Measurements from ENCODE around the gene TRIP11. TPM values are rescaled to one million over a fixed set of nuclear protein-coding genes. Genes with fewer than 3 reads are reported as not detected.

TRIP11 gene
- total and polyA plus RNA-seq, 2 donors (not counting 1 experiment from before 2014, with no cell fraction given), result 28.6 to 50.4 TPM

DNA sequence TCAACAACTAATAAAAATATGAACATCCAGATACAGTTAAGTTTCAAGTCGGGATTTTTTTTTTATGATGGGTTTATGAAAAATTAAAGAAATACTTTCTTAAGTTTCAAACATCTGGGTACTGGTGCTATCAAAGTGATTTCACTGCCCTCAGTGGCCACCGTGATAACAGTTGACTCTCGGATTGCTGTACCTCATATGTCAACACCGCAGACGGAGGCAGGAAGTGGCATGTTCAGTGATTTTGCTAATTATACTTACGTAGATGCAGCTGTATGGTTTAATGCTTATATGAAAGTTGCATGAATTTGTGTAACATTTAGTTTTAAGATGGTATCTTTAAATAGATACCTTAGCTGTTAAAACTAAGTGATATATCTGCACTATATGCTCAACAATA lies 71.6 kb downstream of the TRIP11 start:
- no peak overlapping the region for H3K4me3 ChIP-seq (replicated peaks in 1 of 4; ENCODE audit: control extremely low read depth in 1 of 4, insufficient read depth in 1 of 4, low read depth in 3 of 4, low read length in 4 of 4)
- H3K4me2 ChIP-seq (ENCODE audit: extremely low read depth, insufficient read depth, low read length), result no peak overlapping the region
- no peak for DNase-seq (ENCODE audit: low read depth in 2 of 2)
- no peaks in the 10 kb centered on the region for H3K27me3 ChIP-seq (ENCODE audit: control insufficient read depth, insufficient read depth, low read length)
- TF ChIP-seq, protein P1, sequence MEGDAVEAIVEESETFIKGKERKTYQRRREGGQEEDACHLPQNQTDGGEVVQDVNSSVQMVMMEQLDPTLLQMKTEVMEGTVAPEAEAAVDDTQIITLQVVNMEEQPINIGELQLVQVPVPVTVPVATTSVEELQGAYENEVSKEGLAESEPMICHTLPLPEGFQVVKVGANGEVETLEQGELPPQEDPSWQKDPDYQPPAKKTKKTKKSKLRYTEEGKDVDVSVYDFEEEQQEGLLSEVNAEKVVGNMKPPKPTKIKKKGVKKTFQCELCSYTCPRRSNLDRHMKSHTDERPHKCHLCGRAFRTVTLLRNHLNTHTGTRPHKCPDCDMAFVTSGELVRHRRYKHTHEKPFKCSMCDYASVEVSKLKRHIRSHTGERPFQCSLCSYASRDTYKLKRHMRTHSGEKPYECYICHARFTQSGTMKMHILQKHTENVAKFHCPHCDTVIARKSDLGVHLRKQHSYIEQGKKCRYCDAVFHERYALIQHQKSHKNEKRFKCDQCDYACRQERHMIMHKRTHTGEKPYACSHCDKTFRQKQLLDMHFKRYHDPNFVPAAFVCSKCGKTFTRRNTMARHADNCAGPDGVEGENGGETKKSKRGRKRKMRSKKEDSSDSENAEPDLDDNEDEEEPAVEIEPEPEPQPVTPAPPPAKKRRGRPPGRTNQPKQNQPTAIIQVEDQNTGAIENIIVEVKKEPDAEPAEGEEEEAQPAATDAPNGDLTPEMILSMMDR (conservative IDR thresholded peaks at IDR 0.05 in 1 of 2, IDR thresholded peaks at IDR 0.05 in 1 of 2; ENCODE audit: low read depth in 1 of 2, low read length in 2 of 2), result no peak
- no peak for TF ChIP-seq EZH2 (IDR thresholded peaks at IDR 0.05; ENCODE audit: low read length, missing control alignments)
- H3K79me2 ChIP-seq (ENCODE audit: control insufficient read depth, insufficient read depth, low read length), result no peaks in the 10 kb centered on the region
- H3K9ac ChIP-seq (ENCODE audit: insufficient read depth, low read length), result no peak overlapping the region
- no peaks in the 10 kb centered on the region for H3K9me3 ChIP-seq (ENCODE audit: control insufficient read depth, insufficient read depth, low read depth, low read length)
- no peaks in the 10 kb centered on the region for H4K20me1 ChIP-seq (ENCODE audit: control insufficient read depth, extremely low read depth, insufficient read depth, low read length)
- H2AFZ ChIP-seq (ENCODE audit: low read length), result no peak overlapping the region
- H3K27ac ChIP-seq (ENCODE audit: insufficient read depth, low read length), result no peak overlapping the region
- no peaks in the 10 kb centered on the region for H3K36me3 ChIP-seq (ENCODE audit: control insufficient read depth, insufficient read depth, low read length)
- H3K4me1 ChIP-seq (ENCODE audit: control insufficient read depth, extremely low read depth, insufficient read depth, low read length), result no peaks in the 10 kb centered on the region

DNA sequence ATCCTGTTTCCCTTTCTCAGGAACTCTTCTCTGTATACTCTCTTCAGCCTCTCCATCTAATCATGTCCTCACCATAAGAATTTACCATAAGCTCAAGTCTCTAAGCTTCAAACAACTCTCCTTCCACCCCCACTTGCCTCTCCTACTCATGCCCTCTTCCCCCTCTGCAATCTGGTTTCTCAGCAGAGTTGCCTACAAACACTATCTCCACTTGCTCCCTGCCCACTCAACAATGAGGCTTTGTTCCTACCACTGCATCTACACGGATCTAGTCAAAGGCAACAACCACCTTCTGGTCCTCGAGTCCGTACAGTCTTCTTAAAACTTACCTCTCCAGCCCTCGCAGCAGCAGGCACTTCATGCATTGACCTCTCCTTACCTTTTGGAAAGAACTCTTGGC lies 75.1 kb downstream of the TRIP11 start:
- H3K27me3 ChIP-seq (ENCODE audit: control insufficient read depth, insufficient read depth, low read length), result no peaks in the 10 kb centered on the region
- H3K9ac ChIP-seq (ENCODE audit: insufficient read depth, low read length), result no peak overlapping the region
- H3K27ac ChIP-seq (ENCODE audit: insufficient read depth, low read length), result no peak overlapping the region
- H4K20me1 ChIP-seq (ENCODE audit: control insufficient read depth, extremely low read depth, insufficient read depth, low read length), result no peaks in the 10 kb centered on the region
- H2AFZ ChIP-seq (ENCODE audit: low read length), result no peak overlapping the region
- H3K9me3 ChIP-seq (ENCODE audit: control insufficient read depth, insufficient read depth, low read depth, low read length), result no peaks in the 10 kb centered on the region
- no peak overlapping the region for H3K4me2 ChIP-seq (ENCODE audit: extremely low read depth, insufficient read depth, low read length)
- no peaks in the 10 kb centered on the region for H3K36me3 ChIP-seq (ENCODE audit: control insufficient read depth, insufficient read depth, low read length)
- no peak for TF ChIP-seq EZH2 (IDR thresholded peaks at IDR 0.05; ENCODE audit: low read length, missing control alignments)
- TF ChIP-seq, protein P1 (conservative IDR thresholded peaks at IDR 0.05 in 1 of 2, IDR thresholded peaks at IDR 0.05 in 1 of 2; ENCODE audit: low read depth in 1 of 2, low read length in 2 of 2), result no peak
- H3K79me2 ChIP-seq (ENCODE audit: control insufficient read depth, insufficient read depth, low read length), result no peaks in the 10 kb centered on the region
- no peak for DNase-seq (ENCODE audit: low read depth in 2 of 2)
- no peak overlapping the region for H3K4me3 ChIP-seq (replicated peaks in 1 of 4; ENCODE audit: control extremely low read depth in 1 of 4, insufficient read depth in 1 of 4, low read depth in 3 of 4, low read length in 4 of 4)
- no peaks in the 10 kb centered on the region for H3K4me1 ChIP-seq (ENCODE audit: control insufficient read depth, extremely low read depth, insufficient read depth, low read length)

DNA sequence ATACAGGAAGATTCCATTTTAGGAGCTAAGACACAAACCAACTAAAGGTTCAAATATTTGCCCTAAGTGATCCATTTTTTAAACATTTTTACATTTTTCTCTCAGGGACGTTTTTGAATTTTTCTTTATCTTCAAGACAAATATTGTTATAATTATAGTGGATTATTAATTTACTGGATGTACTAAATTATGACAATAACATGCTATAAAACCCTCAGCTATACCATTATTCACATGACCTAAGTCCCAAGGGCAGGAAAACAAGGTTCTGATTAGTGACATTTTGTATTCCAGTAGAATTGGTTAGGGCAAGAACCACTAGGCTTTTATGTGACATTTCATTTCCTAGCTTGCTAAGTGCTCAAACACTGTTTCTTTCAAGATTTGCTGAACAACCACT lies 75.8 kb downstream of the TRIP11 start:
- no peaks in the 10 kb centered on the region for H3K27me3 ChIP-seq (ENCODE audit: control insufficient read depth, insufficient read depth, low read length)
- TF ChIP-seq EZH2 (IDR thresholded peaks at IDR 0.05; ENCODE audit: low read length, missing control alignments), result no peak
- TF ChIP-seq, protein P1 (conservative IDR thresholded peaks at IDR 0.05 in 1 of 2, IDR thresholded peaks at IDR 0.05 in 1 of 2; ENCODE audit: low read depth in 1 of 2, low read length in 2 of 2), result no peak
- H3K4me1 ChIP-seq (ENCODE audit: control insufficient read depth, extremely low read depth, insufficient read depth, low read length), result no peaks in the 10 kb centered on the region
- no peak for DNase-seq (ENCODE audit: low read depth in 2 of 2)
- H3K9ac ChIP-seq (ENCODE audit: insufficient read depth, low read length), result no peak overlapping the region
- H3K4me3 ChIP-seq (replicated peaks in 1 of 4; ENCODE audit: control extremely low read depth in 1 of 4, insufficient read depth in 1 of 4, low read depth in 3 of 4, low read length in 4 of 4), result no peak overlapping the region
- H3K9me3 ChIP-seq (ENCODE audit: control insufficient read depth, insufficient read depth, low read depth, low read length), result no peaks in the 10 kb centered on the region
- no peaks in the 10 kb centered on the region for H3K79me2 ChIP-seq (ENCODE audit: control insufficient read depth, insufficient read depth, low read length)
- H3K36me3 ChIP-seq (ENCODE audit: control insufficient read depth, insufficient read depth, low read length), result no peaks in the 10 kb centered on the region
- no peaks in the 10 kb centered on the region for H4K20me1 ChIP-seq (ENCODE audit: control insufficient read depth, extremely low read depth, insufficient read depth, low read length)
- H3K27ac ChIP-seq (ENCODE audit: insufficient read depth, low read length), result no peak overlapping the region
- no peak overlapping the region for H2AFZ ChIP-seq (ENCODE audit: low read length)
- H3K4me2 ChIP-seq (ENCODE audit: extremely low read depth, insufficient read depth, low read length), result no peak overlapping the region

Data from fibroblast of lung (primary cell).